ENCODE results near the gene PSPC1.

- TF ChIP-seq POLR2A (IDR thresholded peaks at IDR 0.05), result peak; percentile 72 to 91
- TF ChIP-seq, protein P1, sequence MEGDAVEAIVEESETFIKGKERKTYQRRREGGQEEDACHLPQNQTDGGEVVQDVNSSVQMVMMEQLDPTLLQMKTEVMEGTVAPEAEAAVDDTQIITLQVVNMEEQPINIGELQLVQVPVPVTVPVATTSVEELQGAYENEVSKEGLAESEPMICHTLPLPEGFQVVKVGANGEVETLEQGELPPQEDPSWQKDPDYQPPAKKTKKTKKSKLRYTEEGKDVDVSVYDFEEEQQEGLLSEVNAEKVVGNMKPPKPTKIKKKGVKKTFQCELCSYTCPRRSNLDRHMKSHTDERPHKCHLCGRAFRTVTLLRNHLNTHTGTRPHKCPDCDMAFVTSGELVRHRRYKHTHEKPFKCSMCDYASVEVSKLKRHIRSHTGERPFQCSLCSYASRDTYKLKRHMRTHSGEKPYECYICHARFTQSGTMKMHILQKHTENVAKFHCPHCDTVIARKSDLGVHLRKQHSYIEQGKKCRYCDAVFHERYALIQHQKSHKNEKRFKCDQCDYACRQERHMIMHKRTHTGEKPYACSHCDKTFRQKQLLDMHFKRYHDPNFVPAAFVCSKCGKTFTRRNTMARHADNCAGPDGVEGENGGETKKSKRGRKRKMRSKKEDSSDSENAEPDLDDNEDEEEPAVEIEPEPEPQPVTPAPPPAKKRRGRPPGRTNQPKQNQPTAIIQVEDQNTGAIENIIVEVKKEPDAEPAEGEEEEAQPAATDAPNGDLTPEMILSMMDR (IDR thresholded peaks at IDR 0.05), result peak in 1 of 5 experiments; percentile 31
These were observed at the start of gene PSPC1 for GRCh38 chr13:19782727-19783682.

All from tibial nerve (tissue), 3 donors.